HTR-8/SVneo (cell line): ENCODE measurements around the gene CSF1R.
"Not testable (repeated sequence)": the region's sequence is repeated elsewhere in the genome, so short reads cannot be mapped to it uniquely, and the experiment has no call there.

Experiments
- DNase-seq: peaks from one replicate; pipeline ENCODE4 v3.0.0; 2011; ENCODE audit warnings: low spot score, mixed read lengths; ENCODE audit not compliant: insufficient read length
- FAIRE-seq: peaks from 2 replicates; lab custom pipeline; 2011; peaks lifted over from hg19 to GRCh38; lab: Jason Lieb, UNC

CSF1R gene

GRCh38 chr5:150106674-150107426 lies 20.5 kb upstream of the CSF1R start:
- no peak for FAIRE-seq
- DNase-seq: no peak

- no peak for DNase-seq
- no peak for FAIRE-seq
Observed at GRCh38 chr5:150105928-150106615, 19.7 kb upstream of the CSF1R start.

GRCh38 chr5:150104550-150104870 lies 18.2 kb upstream of the CSF1R start:
- no peak for FAIRE-seq
- DNase-seq: no peak

GRCh38 chr5:150103678-150104549 lies 17.6 kb upstream of the CSF1R start:
- FAIRE-seq (no peak), DNase-seq (no peak)

- DNase-seq (no peak), FAIRE-seq (no peak)
Observed at GRCh38 chr5:150101023-150101422, 14.7 kb upstream of the CSF1R start.

- no peak for DNase-seq
- FAIRE-seq: no peak
Observed at GRCh38 chr5:150097152-150097551, 10.8 kb upstream of the CSF1R start.

- FAIRE-seq (peak; percentile 23), DNase-seq (no peak)
Observed at GRCh38 chr5:150092159-150092787, 5.9 kb upstream of the CSF1R start.

GRCh38 chr5:150085191-150085912 lies 1.0 kb downstream of the CSF1R start:
- FAIRE-seq (no peak), DNase-seq (no peak)

GRCh38 chr5:150084754-150085153 lies 1.6 kb downstream of the CSF1R start:
- FAIRE-seq, DNase-seq: not testable (repeated sequence)

GRCh38 chr5:150082889-150083288 lies 3.5 kb downstream of the CSF1R start:
- DNase-seq (no peak), FAIRE-seq (no peak)

- no peak for FAIRE-seq
- no peak for DNase-seq
Observed at GRCh38 chr5:150082374-150082773, 4.0 kb downstream of the CSF1R start.

GRCh38 chr5:150081541-150082283 lies 4.6 kb downstream of the CSF1R start:
- DNase-seq (no peak), FAIRE-seq (no peak)

GRCh38 chr5:150080696-150081435 lies 5.5 kb downstream of the CSF1R start:
- FAIRE-seq (no peak), DNase-seq (no peak)

- peak; percentile 20 for FAIRE-seq
Observed at GRCh38 chr5:150079909-150080461, 6.4 kb downstream of the CSF1R start.

GRCh38 chr5:150078802-150079689 lies 7.3 kb downstream of the CSF1R start:
- FAIRE-seq (no peak), DNase-seq (no peak)

More at GRCh38 chr5:150079909-150080461, 6.4 kb downstream of the CSF1R start:
- DNase-seq: no peak

GRCh38 chr5:150077996-150078801 lies 8.2 kb downstream of the CSF1R start:
- FAIRE-seq (no peak), DNase-seq (no peak)
